HEK293 (cell line): ENCODE results near the gene FBXL15.

ENCODE experiments used
- ELK4 ChIP-seq: IDR thresholded peaks from 2 replicates; pipeline ENCODE4 v1.6.1; 2011; ENCODE audit warnings: mild to moderate bottlenecking, low read depth, low read length, borderline replicate concordance
- HOXC10 ChIP-seq: sonication (generic); formaldehyde crosslinking; IDR thresholded peaks from 2 replicates; pipeline ENCODE4 v1.8.1; 2023; ENCODE audit warnings: mild to moderate bottlenecking, missing genetic modification reagents
- KLF17 ChIP-seq: fragments of 450-650 bp; formaldehyde crosslinking; IDR thresholded peaks from 2 replicates; pipeline ENCODE4 v1.5.1; 2016; ENCODE audit warnings: missing biosample characterization, missing genetic modification characterization
- OVOL3 ChIP-seq: fragments of 450-650 bp; formaldehyde crosslinking; IDR thresholded peaks from 2 replicates; pipeline ENCODE4 v1.5.1; 2016; ENCODE audit warnings: missing biosample characterization, missing genetic modification characterization
- REST ChIP-seq: fragments of 450-650 bp; formaldehyde crosslinking; IDR thresholded peaks from 2 replicates; pipeline ENCODE4 v1.5.1; 2016; ENCODE audit warnings: missing biosample characterization, missing genetic modification characterization
- SP7 ChIP-seq: fragments of 450-650 bp; formaldehyde crosslinking; IDR thresholded peaks from 2 replicates; pipeline ENCODE4 v1.5.1; 2016; ENCODE audit warnings: missing biosample characterization, missing genetic modification characterization
- ZBTB21 ChIP-seq: fragments of 450-650 bp; formaldehyde crosslinking; IDR thresholded peaks from 2 replicates; pipeline ENCODE4 v1.5.1; 2017; ENCODE audit warnings: missing biosample characterization, missing genetic modification characterization
- ZEB2 ChIP-seq: fragments of 450-650 bp; formaldehyde crosslinking; IDR thresholded peaks from 2 replicates; pipeline ENCODE4 v1.5.1; 2016; ENCODE audit warnings: missing biosample characterization, missing genetic modification characterization
- ZIC2 ChIP-seq: fragments of 450-650 bp; formaldehyde crosslinking; IDR thresholded peaks from 2 replicates; pipeline ENCODE4 v1.5.1; 2016; ENCODE audit warnings: missing biosample characterization, missing genetic modification characterization
- ZNF174 ChIP-seq: fragments of 450-650 bp; formaldehyde crosslinking; IDR thresholded peaks from 2 replicates; pipeline ENCODE4 v1.5.0; 2017; ENCODE audit warnings: missing biosample characterization, mild to moderate bottlenecking, missing genetic modification characterization
- ZNF202 ChIP-seq: fragments of 450-650 bp; formaldehyde crosslinking; IDR thresholded peaks from 2 replicates; pipeline ENCODE4 v1.5.1; 2016; ENCODE audit warnings: missing biosample characterization, missing genetic modification characterization, borderline replicate concordance
- ZNF211 ChIP-seq: fragments of 450-650 bp; formaldehyde crosslinking; IDR thresholded peaks from 2 replicates; pipeline ENCODE4 v1.5.1; 2016; ENCODE audit warnings: low read depth, missing biosample characterization, missing genetic modification characterization
- ZNF214 ChIP-seq: fragments of 450-650 bp; formaldehyde crosslinking; IDR thresholded peaks from 2 replicates; pipeline ENCODE4 v1.5.1; 2017; ENCODE audit warnings: missing biosample characterization, mild to moderate bottlenecking, missing genetic modification characterization, borderline replicate concordance
- ZNF221 ChIP-seq: fragments of 450-650 bp; formaldehyde crosslinking; IDR thresholded peaks from 2 replicates; pipeline ENCODE4 v1.5.1; 2017; ENCODE audit warnings: missing biosample characterization, missing genetic modification characterization, borderline replicate concordance
- ZNF398 ChIP-seq: fragments of 450-650 bp; formaldehyde crosslinking; IDR thresholded peaks from 2 replicates; pipeline ENCODE4 v1.5.1; 2017; ENCODE audit warnings: missing biosample characterization, missing genetic modification characterization
- ZNF404 ChIP-seq: fragments of 450-650 bp; formaldehyde crosslinking; IDR thresholded peaks from 2 replicates; pipeline ENCODE4 v1.5.1; 2017; ENCODE audit warnings: missing biosample characterization, missing genetic modification characterization
- ZNF423 ChIP-seq: fragments of 450-650 bp; formaldehyde crosslinking; IDR thresholded peaks from 2 replicates; pipeline ENCODE4 v1.5.1; 2016; ENCODE audit warnings: missing biosample characterization, missing genetic modification characterization
- ZNF426 ChIP-seq: fragments of 450-650 bp; formaldehyde crosslinking; IDR thresholded peaks from 2 replicates; pipeline ENCODE4 v1.5.1; 2017; ENCODE audit warnings: missing biosample characterization, missing genetic modification characterization, mild to moderate bottlenecking, inconsistent platforms, moderate library complexity
- ZNF501 ChIP-seq: fragments of 450-650 bp; formaldehyde crosslinking; IDR thresholded peaks from 2 replicates; pipeline ENCODE4 v1.5.1; 2016; ENCODE audit warnings: missing biosample characterization, missing genetic modification characterization
- ZNF521 ChIP-seq: fragments of 450-650 bp; formaldehyde crosslinking; IDR thresholded peaks from 2 replicates; pipeline ENCODE4 v1.5.1; 2017; ENCODE audit warnings: missing biosample characterization, mild to moderate bottlenecking, missing genetic modification characterization
- ZNF654 ChIP-seq: fragments of 450-650 bp; formaldehyde crosslinking; IDR thresholded peaks from 2 replicates; pipeline ENCODE4 v1.5.1; 2016; ENCODE audit warnings: low read depth, missing biosample characterization, missing genetic modification characterization
- ZNF658 ChIP-seq: fragments of 450-650 bp; formaldehyde crosslinking; IDR thresholded peaks from 2 replicates; pipeline ENCODE4; 2016; ENCODE audit warnings: missing biosample characterization, missing genetic modification characterization
- ZNF660 ChIP-seq: fragments of 450-650 bp; IDR thresholded peaks from 2 replicates; pipeline ENCODE4 v1.5.1; 2018; ENCODE audit warnings: missing biosample characterization, mild to moderate bottlenecking, missing genetic modification characterization
- ZNF791 ChIP-seq: fragments of 450-650 bp; formaldehyde crosslinking; IDR thresholded peaks from 2 replicates; pipeline ENCODE4 v1.5.1; 2016; ENCODE audit warnings: missing biosample characterization, missing genetic modification characterization
- ZNF830 ChIP-seq: fragments of 450-650 bp; IDR thresholded peaks from 2 replicates; pipeline ENCODE4 v1.5.0; 2018; ENCODE audit warnings: missing biosample characterization, missing genetic modification characterization, low read depth, mild to moderate bottlenecking, moderate library complexity
- ZSCAN18 ChIP-seq: fragments of 450-650 bp; formaldehyde crosslinking; IDR thresholded peaks from 2 replicates; pipeline ENCODE4 v1.5.1; 2016; ENCODE audit warnings: missing biosample characterization, missing genetic modification characterization
- TF ChIP-seq, protein P1 (sequence below): fragments of 450-650 bp; formaldehyde crosslinking; IDR thresholded peaks from 2 replicates; pipeline ENCODE4 v1.5.1; 2016; ENCODE audit warnings: missing biosample characterization, missing genetic modification characterization

FBXL15 gene

DNA sequence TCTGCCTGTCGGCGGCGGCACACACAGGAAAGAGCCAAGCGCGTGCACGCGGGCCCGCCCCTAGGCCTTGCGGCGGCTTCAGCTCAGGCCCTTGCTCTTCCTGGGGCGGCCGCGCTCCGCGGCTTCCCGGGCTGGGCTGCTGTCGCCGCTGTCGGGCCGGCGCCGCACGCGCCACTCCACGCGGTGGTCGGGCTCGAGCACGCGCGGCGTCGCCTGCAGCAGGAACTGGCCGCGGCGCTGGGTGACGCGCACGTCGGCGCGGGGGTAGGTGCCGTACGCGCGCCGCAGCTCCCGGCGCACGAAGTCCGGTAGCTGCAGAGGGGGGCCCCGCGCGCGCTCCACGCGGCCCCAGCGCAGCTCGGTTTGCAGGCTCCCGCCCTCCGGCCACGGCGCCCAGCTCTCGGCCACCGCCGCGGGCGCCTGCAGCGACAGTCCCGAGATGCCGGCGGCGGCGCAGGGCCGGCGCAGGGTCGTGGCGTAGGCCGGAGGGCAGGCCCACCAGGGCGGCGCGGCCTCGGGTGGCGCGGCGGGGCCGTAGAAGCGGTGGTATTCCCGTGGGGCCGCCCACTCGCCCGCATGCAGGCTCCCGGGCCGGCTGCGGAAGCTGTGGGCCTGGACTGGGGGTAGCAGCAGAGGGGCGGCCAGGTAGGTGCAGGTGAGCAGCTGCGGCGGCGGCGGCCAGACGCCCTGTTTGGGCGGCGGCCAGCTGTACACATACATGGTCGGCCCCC, 29.9 kb downstream of the FBXL15 start (continued):
- TF ChIP-seq, protein P1, sequence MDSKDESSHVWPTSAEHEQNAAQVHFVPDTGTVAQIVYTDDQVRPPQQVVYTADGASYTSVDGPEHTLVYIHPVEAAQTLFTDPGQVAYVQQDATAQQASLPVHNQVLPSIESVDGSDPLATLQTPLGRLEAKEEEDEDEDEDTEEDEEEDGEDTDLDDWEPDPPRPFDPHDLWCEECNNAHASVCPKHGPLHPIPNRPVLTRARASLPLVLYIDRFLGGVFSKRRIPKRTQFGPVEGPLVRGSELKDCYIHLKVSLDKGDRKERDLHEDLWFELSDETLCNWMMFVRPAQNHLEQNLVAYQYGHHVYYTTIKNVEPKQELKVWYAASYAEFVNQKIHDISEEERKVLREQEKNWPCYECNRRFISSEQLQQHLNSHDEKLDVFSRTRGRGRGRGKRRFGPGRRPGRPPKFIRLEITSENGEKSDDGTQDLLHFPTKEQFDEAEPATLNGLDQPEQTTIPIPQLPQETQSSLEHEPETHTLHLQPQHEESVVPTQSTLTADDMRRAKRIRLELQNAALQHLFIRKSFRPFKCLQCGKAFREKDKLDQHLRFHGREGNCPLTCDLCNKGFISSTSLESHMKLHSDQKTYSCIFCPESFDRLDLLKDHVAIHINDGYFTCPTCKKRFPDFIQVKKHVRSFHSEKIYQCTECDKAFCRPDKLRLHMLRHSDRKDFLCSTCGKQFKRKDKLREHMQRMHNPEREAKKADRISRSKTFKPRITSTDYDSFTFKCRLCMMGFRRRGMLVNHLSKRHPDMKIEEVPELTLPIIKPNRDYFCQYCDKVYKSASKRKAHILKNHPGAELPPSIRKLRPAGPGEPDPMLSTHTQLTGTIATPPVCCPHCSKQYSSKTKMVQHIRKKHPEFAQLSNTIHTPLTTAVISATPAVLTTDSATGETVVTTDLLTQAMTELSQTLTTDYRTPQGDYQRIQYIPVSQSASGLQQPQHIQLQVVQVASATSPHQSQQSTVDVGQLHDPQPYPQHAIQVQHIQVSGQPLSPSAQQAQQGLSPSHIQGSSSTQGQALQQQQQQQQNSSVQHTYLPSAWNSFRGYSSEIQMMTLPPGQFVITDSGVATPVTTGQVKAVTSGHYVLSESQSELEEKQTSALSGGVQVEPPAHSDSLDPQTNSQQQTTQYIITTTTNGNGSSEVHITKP (tag by site-specific recombination) = no peak
- no peak for TF ChIP-seq KLF17 (tag by site-specific recombination)
- no peak for TF ChIP-seq ZNF404 (tag by site-specific recombination)
- no peak for TF ChIP-seq ZNF214 (tag by site-specific recombination)
- no peak for TF ChIP-seq ZNF398 (tag by site-specific recombination)
- TF ChIP-seq ZNF660 (tag by site-specific recombination) = peak; percentile 79
- no peak for TF ChIP-seq ZNF791 (tag by site-specific recombination)
- no peak for TF ChIP-seq ZBTB21 (tag by site-specific recombination)
- no peak for TF ChIP-seq OVOL3 (tag by site-specific recombination)
- no peak for TF ChIP-seq ZNF658 (tag by site-specific recombination)
- TF ChIP-seq ZNF654 (tag by site-specific recombination) = no peak
- no peak; the same call in none of the 2 replicates for TF ChIP-seq ZNF423
- no peak for TF ChIP-seq ZNF501 (tag by site-specific recombination)
- no peak for TF ChIP-seq ZNF211 (tag by site-specific recombination)
- no peak for TF ChIP-seq REST (tag by site-specific recombination)
- TF ChIP-seq ZEB2 (tag by site-specific recombination) = no peak
- no peak for TF ChIP-seq ZNF202 (tag by site-specific recombination)
- no peak for TF ChIP-seq ELK4
- no peak for TF ChIP-seq ZNF174 (tag by site-specific recombination)
- TF ChIP-seq HOXC10 (CRISPR knock-in tag) = no peak
- TF ChIP-seq ZNF221 = no peak
- TF ChIP-seq ZNF830 (tag by site-specific recombination) = no peak
- no peak for TF ChIP-seq SP7 (tag by site-specific recombination)
- no peak for TF ChIP-seq ZNF426 (tag by site-specific recombination)
- no peak for TF ChIP-seq ZNF521 (tag by site-specific recombination)
- peak; percentile 55 for TF ChIP-seq ZIC2 (tag by site-specific recombination)
- no peak for TF ChIP-seq ZSCAN18
